SK-N-SH (cell line): ENCODE data around the gene ZNF260. TPM values are rescaled to one million over a fixed set of nuclear protein-coding genes. Genes with fewer than 3 reads are reported as not detected.

Experiments used
- CTCF ChIA-PET: fragments of 300-600, 350-600 bp; formaldehyde crosslinking; extraction: SDS; loops from one replicate; lab custom pipeline; 2021; lab: Yijun Ruan, JAX
- POLR2A ChIA-PET: fragments of 350-600 bp; sonication (Branson Sonifier 250); formaldehyde crosslinking; extraction: SDS; loops from one replicate; lab custom pipeline; 2020; ENCODE audit warnings: antibody characterized with exemption, inconsistent platforms; lab: Yijun Ruan, JAX
- DNase-seq: peaks from one replicate; pipeline ENCODE4 v3.0.0; 2012
- H2AFZ ChIP-seq: fragments of 200-600 bp; sonication (generic); 2 replicates; pipeline ENCODE4 v1.8.1; 2016; ENCODE audit warnings: antibody characterized with exemption, mild to moderate bottlenecking, low read depth
- H3F3A ChIP-seq: fragments of 200-600 bp; sonication (generic); replicated peaks from 2 replicates; pipeline ENCODE3; 2016; ENCODE audit warnings: antibody characterized with exemption, mild to moderate bottlenecking; ENCODE audit not compliant: insufficient read depth
- H3K27ac ChIP-seq, 2 experiments: fragments of 200-500 bp in 1 of 2; fragments of 200-600 bp in 1 of 2; sonication (Bioruptor generic) in 1 of 2; sonication (generic), shearing (Covaris generic) in 1 of 2; 2 replicates each; pipeline versions ENCODE4 v1.5.1 to v1.6.1; 2014 to 2016; ENCODE audit warnings: low read depth in 2 of 2, inconsistent platforms in 1 of 2, low read length in 1 of 2, mild to moderate bottlenecking in 1 of 2, mixed read lengths in 1 of 2
- H3K27me3 ChIP-seq: fragments of 200-600 bp; sonication (generic), shearing (Covaris generic); 2 replicates; pipeline ENCODE4 v1.6.1; 2016; ENCODE audit warnings: mixed run types; ENCODE audit not compliant: insufficient read depth
- H3K36me3 ChIP-seq, 2 experiments: fragments of 200-500 bp in 1 of 2; fragments of 200-600 bp in 1 of 2; sonication (Bioruptor generic) in 1 of 2; sonication (generic) in 1 of 2; replicated peaks in 1 of 2; 2 replicates each; pipeline versions ENCODE3 to v1.5.1; 2014 to 2016; ENCODE audit warnings: low read length in 1 of 2, mild to moderate bottlenecking in 1 of 2; ENCODE audit not compliant: insufficient read depth in 2 of 2, control insufficient read depth in 1 of 2
- H3K4me1 ChIP-seq, 2 experiments: fragments of 200-500 bp in 1 of 2; fragments of 200-600 bp in 1 of 2; sonication (Bioruptor generic) in 1 of 2; sonication (generic), shearing (Covaris generic) in 1 of 2; 2 replicates each; pipeline versions ENCODE4 v1.5.1 to v1.6.1; 2014 to 2016; ENCODE audit warnings: low read depth in 1 of 2, low read length in 1 of 2, mixed run types in 1 of 2; ENCODE audit not compliant: insufficient read depth in 2 of 2, control insufficient read depth in 1 of 2
- H3K4me2 ChIP-seq: fragments of 200-600 bp; sonication (generic), shearing (Covaris generic); 2 replicates; pipeline ENCODE4 v1.6.1; 2017; ENCODE audit warnings: mixed run types
- H3K4me3 ChIP-seq, 2 experiments: fragments of 200-500 bp in 1 of 2; fragments of 200-600 bp in 1 of 2; sonication (Bioruptor generic) in 1 of 2; sonication (generic), shearing (Covaris generic) in 1 of 2; 2 replicates each; pipeline versions ENCODE4 v1.5.1 to v1.8.1; 2014 to 2016; ENCODE audit warnings: low read depth in 2 of 2, inconsistent platforms in 1 of 2, low read length in 1 of 2, mild to moderate bottlenecking in 1 of 2, mixed read lengths in 1 of 2, moderate library complexity in 1 of 2
- H3K79me2 ChIP-seq: fragments of 200-600 bp; sonication (generic); 2 replicates; pipeline ENCODE4 v1.8.1; 2017; ENCODE audit warnings: mild to moderate bottlenecking; ENCODE audit not compliant: insufficient read depth
- H3K9ac ChIP-seq: fragments of 200-600 bp; sonication (generic); 2 replicates; pipeline ENCODE4 v1.6.1; 2017; ENCODE audit warnings: mixed run types
- H3K9me2 ChIP-seq: fragments of 200-600 bp; sonication (generic); 2 replicates; pipeline ENCODE4 v1.6.1; 2017; ENCODE audit warnings: mixed run types
- H3K9me3 ChIP-seq: fragments of 200-600 bp; sonication (generic); 2 replicates; pipeline ENCODE4 v1.6.1; 2017; ENCODE audit warnings: mixed run types, mild to moderate bottlenecking, moderate library complexity
- H4K20me1 ChIP-seq: fragments of 200-600 bp; sonication (generic); 2 replicates; pipeline ENCODE4 v1.6.1; 2017; ENCODE audit warnings: mild to moderate bottlenecking, mixed run types; ENCODE audit not compliant: insufficient read depth
- CHD2 ChIP-seq: fragments of 150-350 bp; IDR thresholded peaks from 2 replicates; pipeline ENCODE4 v1.6.1; 2018; ENCODE audit warnings: low read length; ENCODE audit not compliant: partially characterized antibody
- FOSL2 ChIP-seq: IDR thresholded peaks from 2 replicates; pipeline ENCODE4 v1.4.0; 2012; ENCODE audit warnings: low read depth, mild to moderate bottlenecking, moderate library complexity, borderline replicate concordance
- GABPA ChIP-seq: IDR thresholded peaks from 2 replicates; pipeline ENCODE4 v1.4.0; 2012; ENCODE audit warnings: low read depth, mild to moderate bottlenecking
- MEF2A ChIP-seq: IDR thresholded peaks from 2 replicates; pipeline ENCODE4 v1.4.0; 2012; ENCODE audit warnings: low read depth, borderline replicate concordance
- MXI1 ChIP-seq: IDR thresholded peaks from 2 replicates; pipeline ENCODE4 v1.6.1; 2012; ENCODE audit warnings: mild to moderate bottlenecking, low read depth, low read length, improper control_type of control experiment
- NFIC ChIP-seq: IDR thresholded peaks from 2 replicates; pipeline ENCODE4 v1.4.0; 2012; ENCODE audit warnings: borderline replicate concordance
- NRF1 ChIP-seq: IDR thresholded peaks from 2 replicates; pipeline ENCODE4 v1.6.1; 2012; ENCODE audit warnings: low read depth, mild to moderate bottlenecking, low read length
- POLR2AphosphoS5 ChIP-seq: IDR thresholded peaks from 2 replicates; pipeline ENCODE4 v1.6.1; 2012; ENCODE audit warnings: low read depth, low read length
- RAD21 ChIP-seq: IDR thresholded peaks from 2 replicates; pipeline ENCODE4 v1.6.1; 2012; ENCODE audit warnings: mild to moderate bottlenecking, low read length
- RFX5 ChIP-seq: IDR thresholded peaks from 2 replicates; pipeline ENCODE4 v1.6.1; 2012; ENCODE audit warnings: mild to moderate bottlenecking, improper control_type of control experiment, low read length
- SMC3 ChIP-seq: IDR thresholded peaks from 2 replicates; pipeline ENCODE4 v1.6.1; 2012; ENCODE audit warnings: low read depth, low read length, improper control_type of control experiment
- TAF1 ChIP-seq: IDR thresholded peaks from 2 replicates; pipeline ENCODE4 v1.6.1; 2012; ENCODE audit warnings: low read depth, mild to moderate bottlenecking, low read length, moderate library complexity, borderline replicate concordance
- TEAD4 ChIP-seq: IDR thresholded peaks from 2 replicates; pipeline ENCODE4 v1.4.0; 2012; ENCODE audit warnings: mild to moderate bottlenecking, borderline replicate concordance; ENCODE audit not compliant: insufficient read depth
- YY1 ChIP-seq: IDR thresholded peaks from 2 replicates; pipeline ENCODE4 v1.4.0; 2012; ENCODE audit warnings: low read depth, mild to moderate bottlenecking
- WGBS: methylation state at CpG from one replicate; pipeline ENCODE4 v1.1.6; 2017; ENCODE audit warnings: low lambda C conversion rate; 5-methylcytosine and 5-hydroxymethylcytosine counted together
- polyA plus RNA-seq, 3 experiments: library from polyadenylated mRNA; depleted of rRNA; stranded (reverse); fragments of >200 nt; gene quantifications; 2 replicates each; pipeline ENCODE4 v1.2.3, GENCODE V29; 2012
- TF ChIP-seq, protein P1 (sequence below): IDR thresholded peaks from 2 replicates; pipeline ENCODE4 v1.4.0; 2012; ENCODE audit warnings: low read depth
- TF ChIP-seq, protein P2 (sequence below): IDR thresholded peaks from 2 replicates; pipeline ENCODE4 v1.4.0; 2012; ENCODE audit warnings: low read depth, borderline replicate concordance
- TF ChIP-seq, protein P3 (sequence below): fragments of 150-350 bp; IDR thresholded peaks from 2 replicates; pipeline ENCODE4 v1.6.1; 2017; ENCODE audit warnings: antibody characterized with exemption, low read length, low read depth, borderline replicate concordance
- TF ChIP-seq, protein P4 (sequence below): IDR thresholded peaks from 2 replicates; pipeline ENCODE4 v1.4.0; 2012; ENCODE audit warnings: low read depth, borderline replicate concordance

The ZNF260 gene
- polyA plus RNA-seq (2012; rRNA removed): 2.6 and 4.7 TPM in 2 replicates
- 4.9 and 5.3 TPM in 2 replicates for polyA plus RNA-seq (2012; cell fraction: cytosol; rRNA removed)
- polyA plus RNA-seq (2012; cell fraction: nucleus; rRNA removed): 2.9 and 4.8 TPM in 2 replicates

DNA sequence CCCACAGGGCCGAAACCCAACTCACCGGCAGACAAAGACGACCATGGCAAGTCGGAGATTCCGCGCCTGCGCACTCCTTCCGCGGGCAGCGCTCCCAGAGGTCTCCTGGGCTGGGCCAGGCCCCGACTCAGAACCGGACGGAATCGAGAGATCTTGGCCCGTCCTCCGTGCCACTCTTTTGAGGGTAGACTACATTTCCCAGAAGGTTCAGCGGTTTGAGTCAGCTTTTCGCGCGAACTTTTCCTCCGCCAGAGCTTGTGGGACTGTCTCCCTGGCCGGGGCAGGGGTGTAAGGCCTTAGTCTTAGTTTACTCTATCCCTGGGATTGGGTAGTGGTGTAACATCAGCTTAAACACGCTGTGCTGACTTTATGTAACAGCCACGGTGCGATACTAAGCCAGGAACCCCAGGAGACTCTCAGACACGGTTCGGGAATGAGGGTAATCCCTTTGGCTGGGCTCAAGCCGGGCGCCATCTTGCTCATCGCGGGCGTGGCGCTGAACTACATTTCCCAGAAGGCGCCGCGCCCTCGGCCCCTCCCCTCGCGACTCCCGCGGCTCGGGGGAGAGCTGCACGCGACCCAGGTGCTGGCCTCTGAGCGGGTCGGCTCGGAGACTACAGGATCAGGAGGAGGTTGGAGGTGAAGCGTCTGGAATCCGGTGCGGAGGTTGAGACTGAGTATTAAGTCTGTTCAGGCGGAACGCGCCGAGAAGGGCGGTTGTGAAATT is at the start of gene ZNF260:
Gene ZNF260, minus strand, starts transcription at position 78 of the 727 bp plus-strand sequence. CDS start 13,033 bp downstream, outside the sequence.
- Histone ChIP-seq H3K9me3 (no peaks in the 10 kb centered on the region), H3K4me2 (peak within 1 kb of the TSS; percentile 79), H3K27me3 (no peaks in the 10 kb centered on the region), H3K27ac (peak within 1 kb of the TSS; percentile 86 to 96), H3K79me2 (peaks cover 50% of the 10 kb centered on the region), H3F3A (no peaks in the 10 kb centered on the region), H3K36me3 (peaks cover 9 to 41% of the 10 kb centered on the region in 2 experiments), H3K9me2 (no peaks in the 10 kb centered on the region), H3K4me3 (peak within 1 kb of the TSS; percentile 73 to 74), H3K4me1 (no peaks in the 10 kb centered on the region; a peak in 2 of 4 replicates), H2AFZ (peak within 1 kb of the TSS; percentile 94), H4K20me1 (no peaks in the 10 kb centered on the region), H3K9ac (peak within 1 kb of the TSS; percentile 84)
- CTCF ChIA-PET: interaction anchor here (0.6 kb wide), 1 partner anchor 320 kb away, joined by 3 read pairs; no protein-coding TSS in a partner anchor
- TF ChIP-seq RFX5 (no peak), TAF1 (peak; percentile 87), GABPA (peak; percentile 56; the same call in 1 of the 2 replicates), MEF2A (no peak), NRF1 (peak; percentile 54), MXI1 (peak; percentile 90), NFIC (peak; percentile 34; the same call in 1 of the 2 replicates), CHD2 (peak; percentile 95), TEAD4 (no peak), FOSL2 (peak; percentile 26; the same call in 1 of the 2 replicates), YY1 (peak; percentile 96), SMC3 (0 out of 2 replicates have a peak, but pooled peaks have one; percentile 10), POLR2AphosphoS5 (peak; percentile 93), RAD21 (0 out of 2 replicates have a peak, but pooled peaks have one; percentile 13)
- TF ChIP-seq, protein P1, sequence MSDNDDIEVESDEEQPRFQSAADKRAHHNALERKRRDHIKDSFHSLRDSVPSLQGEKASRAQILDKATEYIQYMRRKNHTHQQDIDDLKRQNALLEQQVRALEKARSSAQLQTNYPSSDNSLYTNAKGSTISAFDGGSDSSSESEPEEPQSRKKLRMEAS: peak; percentile 73
- TF ChIP-seq, protein P2, sequence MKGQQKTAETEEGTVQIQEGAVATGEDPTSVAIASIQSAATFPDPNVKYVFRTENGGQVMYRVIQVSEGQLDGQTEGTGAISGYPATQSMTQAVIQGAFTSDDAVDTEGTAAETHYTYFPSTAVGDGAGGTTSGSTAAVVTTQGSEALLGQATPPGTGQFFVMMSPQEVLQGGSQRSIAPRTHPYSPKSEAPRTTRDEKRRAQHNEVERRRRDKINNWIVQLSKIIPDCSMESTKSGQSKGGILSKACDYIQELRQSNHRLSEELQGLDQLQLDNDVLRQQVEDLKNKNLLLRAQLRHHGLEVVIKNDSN: 0 out of 2 replicates have a peak, but pooled peaks have one; percentile 30
- TF ChIP-seq, protein P3, sequence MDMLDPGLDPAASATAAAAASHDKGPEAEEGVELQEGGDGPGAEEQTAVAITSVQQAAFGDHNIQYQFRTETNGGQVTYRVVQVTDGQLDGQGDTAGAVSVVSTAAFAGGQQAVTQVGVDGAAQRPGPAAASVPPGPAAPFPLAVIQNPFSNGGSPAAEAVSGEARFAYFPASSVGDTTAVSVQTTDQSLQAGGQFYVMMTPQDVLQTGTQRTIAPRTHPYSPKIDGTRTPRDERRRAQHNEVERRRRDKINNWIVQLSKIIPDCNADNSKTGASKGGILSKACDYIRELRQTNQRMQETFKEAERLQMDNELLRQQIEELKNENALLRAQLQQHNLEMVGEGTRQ: no peak
- TF ChIP-seq, protein P4, sequence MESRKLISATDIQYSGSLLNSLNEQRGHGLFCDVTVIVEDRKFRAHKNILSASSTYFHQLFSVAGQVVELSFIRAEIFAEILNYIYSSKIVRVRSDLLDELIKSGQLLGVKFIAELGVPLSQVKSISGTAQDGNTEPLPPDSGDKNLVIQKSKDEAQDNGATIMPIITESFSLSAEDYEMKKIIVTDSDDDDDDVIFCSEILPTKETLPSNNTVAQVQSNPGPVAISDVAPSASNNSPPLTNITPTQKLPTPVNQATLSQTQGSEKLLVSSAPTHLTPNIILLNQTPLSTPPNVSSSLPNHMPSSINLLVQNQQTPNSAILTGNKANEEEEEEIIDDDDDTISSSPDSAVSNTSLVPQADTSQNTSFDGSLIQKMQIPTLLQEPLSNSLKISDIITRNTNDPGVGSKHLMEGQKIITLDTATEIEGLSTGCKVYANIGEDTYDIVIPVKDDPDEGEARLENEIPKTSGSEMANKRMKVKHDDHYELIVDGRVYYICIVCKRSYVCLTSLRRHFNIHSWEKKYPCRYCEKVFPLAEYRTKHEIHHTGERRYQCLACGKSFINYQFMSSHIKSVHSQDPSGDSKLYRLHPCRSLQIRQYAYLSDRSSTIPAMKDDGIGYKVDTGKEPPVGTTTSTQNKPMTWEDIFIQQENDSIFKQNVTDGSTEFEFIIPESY: peak; percentile 93
- WGBS: 2% methylated on average over 55 of the region's 55 CpGs
- POLR2A ChIA-PET: interaction anchor here (0.6 to 1.7 kb wide), 11 partner anchors 22 to 689 kb away, joined by 3 to 21 read pairs (median 4); partner anchors contain the start of genes ZFP14, ZNF146, ZNF345 and ZNF382
- peak; percentile 92 for DNase-seq
